ENCODE results near the gene CD55. TPM values are rescaled to one million over a fixed set of nuclear protein-coding genes. Genes with fewer than 3 reads are reported as not detected.
A peak's percentile ranks its signal among the peaks of the same experiment; 100 is the strongest.

CD55 gene
- total RNA-seq, 1 donor from 2014 or later: 356 TPM

DNA sequence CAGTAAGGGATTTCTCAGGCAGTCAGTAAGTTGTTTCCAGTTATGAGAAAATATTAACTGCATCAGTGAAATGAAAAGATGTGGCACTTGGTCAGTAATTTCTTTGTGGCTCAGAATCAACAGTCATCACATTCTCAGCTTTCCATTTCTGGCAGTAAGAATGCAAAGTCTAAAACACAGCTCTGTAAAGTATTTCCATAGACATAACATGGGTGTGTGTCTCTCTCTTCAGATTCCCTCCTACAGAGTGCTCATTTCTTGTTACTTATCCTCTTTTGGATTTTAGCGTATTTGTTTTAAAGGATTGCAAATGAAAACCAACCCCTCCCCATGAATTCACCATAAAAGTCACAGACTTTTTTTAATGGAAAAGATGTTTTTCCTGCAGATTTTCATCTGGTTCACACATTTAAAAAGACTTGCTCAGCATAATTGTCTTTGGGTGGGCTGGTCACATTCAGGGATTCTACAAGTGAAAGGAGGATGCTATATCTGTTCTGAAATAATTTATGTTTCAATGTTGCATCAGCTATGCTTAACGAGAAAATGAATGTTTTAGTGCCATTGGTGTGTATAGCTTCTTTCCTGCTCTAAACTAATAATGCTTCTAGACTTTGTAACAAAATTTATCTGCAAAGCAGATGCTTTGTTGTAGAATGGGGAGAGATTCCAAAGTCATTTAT lies 34.6 kb upstream of the CD55 start:
- Histone ChIP-seq H3K4me1 (no peaks in the 10 kb centered on the region), H3K9me3 (no peaks in the 10 kb centered on the region), H3K27ac (no peak overlapping the region), H3K27me3 (ENCODE audit: low read depth) (no peaks in the 10 kb centered on the region), H3K4me3 (no peak overlapping the region), H3K36me3 (no peaks in the 10 kb centered on the region)
- intact Hi-C loops (cut with DNase I): no loop called here
- DNase-seq: no peak
- TF ChIP-seq, protein P1, sequence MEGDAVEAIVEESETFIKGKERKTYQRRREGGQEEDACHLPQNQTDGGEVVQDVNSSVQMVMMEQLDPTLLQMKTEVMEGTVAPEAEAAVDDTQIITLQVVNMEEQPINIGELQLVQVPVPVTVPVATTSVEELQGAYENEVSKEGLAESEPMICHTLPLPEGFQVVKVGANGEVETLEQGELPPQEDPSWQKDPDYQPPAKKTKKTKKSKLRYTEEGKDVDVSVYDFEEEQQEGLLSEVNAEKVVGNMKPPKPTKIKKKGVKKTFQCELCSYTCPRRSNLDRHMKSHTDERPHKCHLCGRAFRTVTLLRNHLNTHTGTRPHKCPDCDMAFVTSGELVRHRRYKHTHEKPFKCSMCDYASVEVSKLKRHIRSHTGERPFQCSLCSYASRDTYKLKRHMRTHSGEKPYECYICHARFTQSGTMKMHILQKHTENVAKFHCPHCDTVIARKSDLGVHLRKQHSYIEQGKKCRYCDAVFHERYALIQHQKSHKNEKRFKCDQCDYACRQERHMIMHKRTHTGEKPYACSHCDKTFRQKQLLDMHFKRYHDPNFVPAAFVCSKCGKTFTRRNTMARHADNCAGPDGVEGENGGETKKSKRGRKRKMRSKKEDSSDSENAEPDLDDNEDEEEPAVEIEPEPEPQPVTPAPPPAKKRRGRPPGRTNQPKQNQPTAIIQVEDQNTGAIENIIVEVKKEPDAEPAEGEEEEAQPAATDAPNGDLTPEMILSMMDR (IDR thresholded peaks at IDR 0.05): no peak
- ATAC-seq: no peak

DNA sequence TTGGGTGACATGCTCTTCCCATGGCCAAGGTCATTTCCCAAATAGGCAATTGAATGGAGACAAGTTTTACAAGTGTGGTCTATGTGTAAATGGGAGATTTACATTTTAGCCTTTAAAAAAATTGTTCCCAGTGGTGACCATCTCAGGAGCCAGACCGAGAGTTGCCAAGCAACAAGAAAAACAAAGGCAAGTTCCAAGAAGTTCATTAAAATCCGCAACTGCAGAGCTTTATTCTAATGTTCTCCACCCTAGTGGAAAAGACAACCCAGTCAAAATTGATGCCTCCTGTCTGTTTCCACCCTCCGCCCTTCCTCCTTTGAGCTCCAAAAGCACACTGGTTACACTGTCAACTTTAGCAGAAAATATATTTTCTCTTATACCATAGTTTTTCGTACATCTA lies 33.2 kb upstream of the CD55 start:
- TF ChIP-seq, protein P1 (IDR thresholded peaks at IDR 0.05): no peak
- H3K36me3 ChIP-seq: no peaks in the 10 kb centered on the region
- H3K4me3 ChIP-seq: no peak overlapping the region
- intact Hi-C loops (cut with DNase I): no loop called here
- H3K27ac ChIP-seq: no peak overlapping the region
- ATAC-seq: no peak
- no peaks in the 10 kb centered on the region for H3K27me3 ChIP-seq (ENCODE audit: low read depth)
- no peak for DNase-seq
- H3K9me3 ChIP-seq: no peaks in the 10 kb centered on the region
- no peaks in the 10 kb centered on the region for H3K4me1 ChIP-seq

DNA sequence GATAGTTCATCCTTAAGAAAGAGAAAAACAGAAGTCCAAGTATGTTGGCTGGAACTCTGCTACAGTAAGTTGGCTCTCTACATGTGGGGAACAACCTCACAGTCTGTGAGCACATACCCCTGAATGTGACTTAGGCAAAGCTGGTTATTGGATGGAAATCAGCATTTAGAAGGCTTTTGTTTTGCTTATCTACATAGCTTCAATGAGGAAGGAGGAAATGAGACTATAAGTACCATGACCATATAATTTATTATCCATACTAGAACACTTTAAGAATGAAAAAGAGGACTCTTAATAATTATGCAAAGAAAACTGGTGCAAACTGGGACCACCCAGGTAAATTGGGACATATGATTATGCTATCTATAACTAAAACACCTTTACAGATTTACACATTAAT lies 31.7 kb upstream of the CD55 start:
- Histone ChIP-seq H3K27me3 (ENCODE audit: low read depth) (no peaks in the 10 kb centered on the region), H3K9me3 (no peaks in the 10 kb centered on the region), H3K4me3 (no peak overlapping the region), H3K4me1 (no peaks in the 10 kb centered on the region), H3K27ac (no peak overlapping the region), H3K36me3 (no peaks in the 10 kb centered on the region)
- TF ChIP-seq, protein P1 (IDR thresholded peaks at IDR 0.05): no peak
- DNase-seq (no peak), ATAC-seq (no peak)
- intact Hi-C loops (cut with DNase I): no loop called here

DNA sequence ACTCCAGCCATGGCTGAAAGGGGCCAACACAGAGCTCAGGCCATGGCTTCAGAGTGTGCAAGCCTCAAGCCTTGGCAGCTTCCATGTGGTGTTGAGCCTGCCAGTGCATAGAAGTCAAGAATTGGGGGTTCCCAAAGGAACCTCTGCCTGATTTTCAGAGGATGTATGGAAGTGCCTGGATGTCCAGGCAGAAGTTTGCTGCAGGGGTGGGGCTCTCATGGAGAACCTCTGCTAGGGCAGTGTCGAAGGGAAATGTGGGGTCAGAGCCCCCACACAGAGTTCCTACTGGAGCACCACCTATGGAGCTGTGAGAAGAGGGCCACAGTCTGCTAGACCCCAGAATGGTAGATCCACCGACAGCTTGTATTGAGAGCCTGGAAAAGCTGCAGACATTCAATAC lies 29.8 kb upstream of the CD55 start:
- Histone ChIP-seq H3K27ac (no peak overlapping the region), H3K36me3 (no peaks in the 10 kb centered on the region), H3K4me1 (no peaks in the 10 kb centered on the region), H3K27me3 (ENCODE audit: low read depth) (no peaks in the 10 kb centered on the region), H3K4me3 (no peak overlapping the region), H3K9me3 (no peaks in the 10 kb centered on the region)
- TF ChIP-seq, protein P1 (IDR thresholded peaks at IDR 0.05): no peak
- DNase-seq: no peak
- no peak for ATAC-seq
- intact Hi-C loops (cut with DNase I): no loop called here

DNA sequence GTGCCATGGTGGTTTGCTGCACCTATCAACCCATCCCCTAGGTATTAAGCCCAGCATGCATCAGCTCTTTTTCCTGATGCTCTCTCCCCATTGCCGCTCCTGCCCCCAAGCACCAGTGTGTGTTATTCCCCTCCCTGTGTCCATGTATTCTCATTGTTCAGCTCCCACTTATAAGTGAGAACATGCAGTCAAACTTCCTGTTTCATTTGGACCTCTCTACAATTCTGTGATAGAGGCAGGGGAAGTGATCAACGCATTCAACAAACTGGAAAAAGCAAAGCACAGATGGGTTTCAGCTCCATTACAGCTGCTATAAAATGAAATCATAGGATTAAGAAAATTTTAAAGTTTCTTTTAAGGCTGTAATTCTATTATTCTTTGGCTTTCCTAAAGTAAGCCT lies 23.3 kb upstream of the CD55 start:
- peak overlapping the region; percentile 24 for H3K4me3 ChIP-seq
- peaks cover 15% of the 10 kb centered on the region for H3K4me1 ChIP-seq
- intact Hi-C loops (cut with DNase I): no loop called here
- H3K36me3 ChIP-seq: no peaks in the 10 kb centered on the region
- TF ChIP-seq, protein P1 (IDR thresholded peaks at IDR 0.05): no peak
- H3K9me3 ChIP-seq: no peaks in the 10 kb centered on the region
- peak; percentile 74 to 81 for ATAC-seq
- no peak for DNase-seq
- no peaks in the 10 kb centered on the region for H3K27me3 ChIP-seq (ENCODE audit: low read depth)
- H3K27ac ChIP-seq: peak overlapping the region; percentile 66
